ENCODE measurements around the gene PLCB2. TPM values are rescaled to one million over a fixed set of nuclear protein-coding genes. Genes with fewer than 3 reads are reported as not detected.

PLCB2 gene
- total RNA-seq, 1 experiment from 2014 or later: 7.4 TPM

DNA sequence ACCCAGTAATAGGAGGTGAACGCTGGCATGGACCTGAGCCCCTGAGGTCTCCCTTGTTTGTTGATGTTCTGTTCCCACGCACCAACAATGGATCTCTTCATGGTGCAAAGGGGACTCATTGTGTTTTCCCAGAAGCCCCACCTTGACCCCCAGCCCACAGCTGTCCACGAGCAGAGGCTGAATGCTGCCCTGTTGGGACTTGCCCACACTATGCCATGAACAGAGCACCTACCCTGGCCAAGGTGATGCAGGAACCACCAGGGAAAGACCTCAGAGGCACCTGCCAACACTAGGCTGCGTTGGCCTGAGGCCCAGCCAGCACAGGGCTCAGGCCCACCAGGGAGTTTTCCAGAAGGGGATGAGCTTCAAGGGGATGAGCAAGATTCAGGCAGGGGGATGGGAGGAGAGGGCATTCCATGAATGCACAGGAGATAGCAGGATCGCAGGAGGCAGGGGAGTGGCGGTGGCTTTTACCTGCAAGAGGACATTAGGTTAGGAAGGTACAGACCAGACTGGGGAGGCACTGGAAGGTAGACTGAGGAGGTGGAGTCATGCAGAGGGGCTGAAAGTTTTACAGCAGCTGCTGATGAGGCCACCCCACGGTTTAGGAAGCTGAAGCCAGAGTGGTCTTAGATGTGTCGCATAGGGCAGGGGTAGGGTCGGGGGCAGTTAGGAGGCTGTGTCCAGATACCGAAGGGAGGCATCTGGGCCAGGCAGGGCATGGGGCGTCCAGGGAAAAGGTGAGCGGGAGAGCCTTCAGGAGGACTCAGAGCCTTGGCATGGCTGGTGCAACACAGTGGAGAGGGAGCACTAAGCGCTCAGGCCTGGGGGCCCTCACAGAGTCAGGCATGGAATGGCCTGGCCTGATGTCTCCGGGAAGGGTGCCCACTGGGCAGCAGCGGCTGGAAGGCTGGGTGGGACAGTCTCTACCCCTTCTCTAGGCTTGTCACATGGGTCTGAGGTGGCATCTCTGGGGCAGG is 39.1 kb upstream of the PLCB2 start:
- Histone ChIP-seq H3K4ac (ENCODE audit: low read depth, low read length) (no peak overlapping the region), H2BK15ac (ENCODE audit: low read depth, low read length) (no peak overlapping the region), H2AFZ (ENCODE audit: low read length) (no peak overlapping the region), H2BK120ac (ENCODE audit: low read depth, low read length, poor library complexity, severe bottlenecking) (no peak overlapping the region), H4K5ac (ENCODE audit: insufficient read length, low read depth, low read length) (no peak overlapping the region), H3K14ac (ENCODE audit: insufficient read depth, low read length) (no peak overlapping the region; the same call in 1 of the 2 replicates), H3K9me3 (ENCODE audit: control insufficient read depth, low read depth, low read length) (no peaks in the 10 kb centered on the region), H3T11ph (ENCODE audit: low read length) (no peak overlapping the region), H2AK5ac (ENCODE audit: insufficient read length, low read length) (no peak overlapping the region), H3K18ac (ENCODE audit: insufficient read length, low read depth, low read length) (no peak overlapping the region), H3K79me2 (ENCODE audit: insufficient read depth, low read length) (no peaks in the 10 kb centered on the region), H3K4me2 (ENCODE audit: insufficient read depth, insufficient read length, low read length) (no peak overlapping the region), H4K91ac (ENCODE audit: insufficient read length, low read depth, low read length) (no peak overlapping the region), H2BK20ac (ENCODE audit: low read depth, low read length, poor library complexity, severe bottlenecking) (no peak overlapping the region), H3K27ac (ENCODE audit: insufficient read length, low read depth, low read length) (no peak overlapping the region), H4K8ac (replicated peaks; ENCODE audit: insufficient read length, low read depth, low read length) (no peak overlapping the region), H3K27me3 (ENCODE audit: insufficient read depth, low read length) (no peaks in the 10 kb centered on the region), H2BK5ac (ENCODE audit: insufficient read length, low read length) (no peak overlapping the region), H3K9ac (ENCODE audit: extremely low read depth, insufficient read length, low read length) (no peak overlapping the region), H4K20me1 (ENCODE audit: control insufficient read depth, insufficient read depth, insufficient read length) (no peaks in the 10 kb centered on the region), H3K4me1 (ENCODE audit: insufficient read depth, low read length) (no peaks in the 10 kb centered on the region), H3K23ac (ENCODE audit: insufficient read length, low read depth, low read length) (no peak overlapping the region), H3K23me2 (ENCODE audit: insufficient read length, low read depth, low read length, poor library complexity, severe bottlenecking) (no peaks in the 10 kb centered on the region), H3K79me1 (ENCODE audit: insufficient read depth, low read depth, low read length, poor library complexity, severe bottlenecking) (no peaks in the 10 kb centered on the region), H2BK12ac (ENCODE audit: insufficient read length, low read depth, low read length) (no peak overlapping the region), H3K56ac (ENCODE audit: insufficient read length, low read depth, low read length) (no peak overlapping the region)
- H3K4me1 Mint-ChIP-seq: peaks cover 9 to 19% of the 10 kb centered on the region in 2 experiments
- no CpG with 5 or more reads among the region's 15 CpGs for WGBS (ENCODE audit: extremely low coverage, insufficient read length, low lambda C conversion rate)
- no peaks in the 10 kb centered on the region for H3K36me3 Mint-ChIP-seq (ENCODE audit: insufficient read depth in 1 of 3, low read depth in 3 of 3)
- H3K27ac Mint-ChIP-seq: peak overlapping the region in 2 of 3 experiments; percentile 2 to 89; a peak in 3 of 7 replicates
- no peak for DNase-seq
- TF ChIP-seq CTCF (conservative IDR thresholded peaks at IDR 0.05): no peak
- H3K4me3 Mint-ChIP-seq: no peak overlapping the region; a peak in 1 of 5 replicates
- no peaks in the 10 kb centered on the region for H3K9me3 Mint-ChIP-seq
- H3K27me3 Mint-ChIP-seq (ENCODE audit: low read depth): peaks cover 8% of the 10 kb centered on the region

All from H9 (cell line).